Sigmoid colon (tissue), 4 donors: ENCODE measurements around the gene MICAL2.

ENCODE experiments used
- EP300 ChIP-seq, 4 donors: sonication (generic); formaldehyde crosslinking; IDR thresholded peaks; one replicate each; pipeline ENCODE4 v1.6.1; 2017; ENCODE audit warnings: antibody characterized with exemption in 4 of 4
- POLR2A ChIP-seq, 2 donors: fragments of 450-650 bp; IDR thresholded peaks; one replicate each; pipeline ENCODE4 v1.6.1; 2016; ENCODE audit warnings: antibody characterized with exemption in 2 of 2, mild to moderate bottlenecking in 2 of 2, moderate library complexity in 2 of 2
- POLR2AphosphoS5 ChIP-seq, 4 donors: sonication (generic); formaldehyde crosslinking; IDR thresholded peaks; one replicate each; pipeline ENCODE4 v1.6.1; 2017; ENCODE audit warnings: antibody characterized with exemption in 4 of 4
- TF ChIP-seq, protein P1 (sequence below), 4 experiments: fragments of 450-650 bp in 3 of 4; fragments of 200-600 bp in 1 of 4; IDR thresholded peaks; one replicate each; pipeline ENCODE4 v1.5.1; 2016 to 2019; ENCODE audit warnings: antibody characterized with exemption in 4 of 4, mild to moderate bottlenecking in 3 of 4, moderate library complexity in 2 of 4

GRCh38 chr11:12180257-12181205, 70.1 kb downstream of the MICAL2 start:
- TF ChIP-seq, protein P1, sequence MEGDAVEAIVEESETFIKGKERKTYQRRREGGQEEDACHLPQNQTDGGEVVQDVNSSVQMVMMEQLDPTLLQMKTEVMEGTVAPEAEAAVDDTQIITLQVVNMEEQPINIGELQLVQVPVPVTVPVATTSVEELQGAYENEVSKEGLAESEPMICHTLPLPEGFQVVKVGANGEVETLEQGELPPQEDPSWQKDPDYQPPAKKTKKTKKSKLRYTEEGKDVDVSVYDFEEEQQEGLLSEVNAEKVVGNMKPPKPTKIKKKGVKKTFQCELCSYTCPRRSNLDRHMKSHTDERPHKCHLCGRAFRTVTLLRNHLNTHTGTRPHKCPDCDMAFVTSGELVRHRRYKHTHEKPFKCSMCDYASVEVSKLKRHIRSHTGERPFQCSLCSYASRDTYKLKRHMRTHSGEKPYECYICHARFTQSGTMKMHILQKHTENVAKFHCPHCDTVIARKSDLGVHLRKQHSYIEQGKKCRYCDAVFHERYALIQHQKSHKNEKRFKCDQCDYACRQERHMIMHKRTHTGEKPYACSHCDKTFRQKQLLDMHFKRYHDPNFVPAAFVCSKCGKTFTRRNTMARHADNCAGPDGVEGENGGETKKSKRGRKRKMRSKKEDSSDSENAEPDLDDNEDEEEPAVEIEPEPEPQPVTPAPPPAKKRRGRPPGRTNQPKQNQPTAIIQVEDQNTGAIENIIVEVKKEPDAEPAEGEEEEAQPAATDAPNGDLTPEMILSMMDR (IDR thresholded peaks at IDR 0.05), result no peak
- no peak for TF ChIP-seq POLR2A (IDR thresholded peaks at IDR 0.05)
- TF ChIP-seq POLR2AphosphoS5 (IDR thresholded peaks at IDR 0.05), result no peak
- TF ChIP-seq EP300 (IDR thresholded peaks at IDR 0.05), result no peak
